GM19397 (cell line): ENCODE measurements around the gene SPNS2.

Experiments used
- ATAC-seq: cut with Tn5 transposase; IDR thresholded peaks from one replicate; pipeline ENCODE4 v1.9.1; 2021; ENCODE audit warnings: mild to moderate bottlenecking, moderate library complexity; ENCODE audit not compliant: unreplicated experiment

The SPNS2 gene

GRCh38 chr17:4584917-4585637 lies 86.4 kb downstream of the SPNS2 start:
- ATAC-seq = no peak

- ATAC-seq = no peak
These were observed 86.9 kb downstream of the SPNS2 start for GRCh38 chr17:4585638-4585994.

DNA sequence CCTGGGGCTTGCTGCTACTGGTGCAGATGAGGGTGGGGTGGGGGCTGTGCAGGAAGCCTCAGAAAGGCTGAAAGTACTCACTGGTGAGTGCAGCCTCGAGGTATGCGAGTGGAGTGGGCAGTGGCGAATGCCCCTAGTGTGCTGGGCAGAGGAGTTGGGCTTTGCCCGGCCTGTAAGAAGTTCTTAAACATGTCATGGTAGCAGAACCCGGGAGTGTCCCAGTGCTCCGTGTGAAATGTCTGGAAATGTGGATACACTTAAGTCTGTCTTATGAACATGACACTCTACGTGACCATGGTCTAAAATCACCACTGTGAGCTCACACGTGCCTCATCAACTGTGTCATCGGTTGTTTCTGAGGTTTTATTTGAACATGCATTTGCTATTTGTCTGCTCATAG lies 87.4 kb downstream of the SPNS2 start:
- no peak for ATAC-seq

DNA sequence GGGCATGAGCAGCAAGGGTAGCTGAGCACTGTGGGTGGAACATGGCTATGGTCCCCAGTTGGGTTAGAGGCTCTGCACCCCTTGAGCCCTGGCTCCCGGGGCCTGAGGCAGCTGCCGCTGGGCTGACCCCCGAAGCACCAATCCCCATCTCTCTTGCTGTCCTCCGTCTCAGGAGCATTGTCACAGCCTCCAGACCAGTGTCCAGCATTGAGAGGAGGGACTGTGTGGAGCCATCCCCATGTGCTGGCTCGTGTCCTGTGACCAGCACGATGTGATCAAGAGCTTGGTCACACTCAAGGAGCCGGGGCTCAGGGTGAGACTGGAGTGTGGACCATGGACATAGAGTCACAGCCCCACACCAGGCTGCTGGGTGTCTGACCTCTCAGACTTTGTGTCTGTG lies 88.5 kb downstream of the SPNS2 start:
- no peak for ATAC-seq

- ATAC-seq = no peak
These were observed 89.1 kb downstream of the SPNS2 start for GRCh38 chr17:4587803-4588202.

DNA sequence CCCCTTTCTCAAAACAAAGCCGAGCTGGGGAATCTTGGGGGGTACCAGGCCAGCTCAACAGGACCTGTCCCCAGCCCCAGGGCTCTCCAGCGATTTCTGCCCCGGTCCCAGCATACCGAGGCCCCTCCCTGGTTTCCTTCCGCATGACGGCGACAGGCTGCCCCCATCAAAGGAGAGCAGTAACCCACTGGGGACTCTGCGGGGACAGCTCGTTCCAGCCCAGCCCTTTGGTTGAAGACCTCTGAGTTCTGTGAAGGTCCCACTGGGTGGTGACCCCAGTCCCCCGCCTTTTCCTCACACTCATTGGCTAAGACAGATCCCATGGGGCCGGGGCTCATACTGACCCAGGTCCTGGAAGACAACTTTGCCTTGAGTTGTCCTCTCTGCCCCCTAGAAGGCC lies 89.7 kb downstream of the SPNS2 start:
- no peak for ATAC-seq
